GM12878 (cell line): ENCODE data around the gene SYCE1L.

ENCODE experiments used
- EP300 ChIP-seq, 2 experiments: fragments of 150-350 bp in 1 of 2; IDR thresholded peaks; 2 replicates each; pipeline ENCODE4 v1.6.1; 2011 to 2012; ENCODE audit warnings: low read depth in 2 of 2, low read length in 2 of 2, borderline replicate concordance in 1 of 2, improper control_type of control experiment in 1 of 2, inconsistent platforms in 1 of 2; ENCODE audit not compliant: control insufficient read depth in 1 of 2
- EZH2 ChIP-seq: IDR thresholded peaks from 2 replicates; pipeline ENCODE4 v1.6.1; 2012; ENCODE audit warnings: low read depth, mild to moderate bottlenecking, control low read depth, inconsistent platforms, low read length, borderline replicate concordance; ENCODE audit not compliant: control insufficient read depth
- MAX ChIP-seq: IDR thresholded peaks from 2 replicates; pipeline ENCODE4 v1.6.1; 2012; ENCODE audit warnings: low read depth, low read length, improper control_type of control experiment
- NFYA ChIP-seq: IDR thresholded peaks from 2 replicates; pipeline ENCODE4 v1.6.1; 2011; ENCODE audit warnings: low read depth, mild to moderate bottlenecking, low read length, improper control_type of control experiment, borderline replicate concordance
- POLR2A ChIP-seq: IDR thresholded peaks from 2 replicates; pipeline ENCODE4 v1.6.1; 2011; ENCODE audit warnings: low read depth, mild to moderate bottlenecking, low read length
- RAD21 ChIP-seq: IDR thresholded peaks from 2 replicates; pipeline ENCODE4 v1.6.1; 2011; ENCODE audit warnings: mild to moderate bottlenecking, low read depth, low read length, moderate library complexity; ENCODE audit not compliant: insufficient read depth

GRCh38 chr16:77211880-77212740 is 12.9 kb downstream of the SYCE1L start:
- TF ChIP-seq MAX (no peak), EP300 (IDR thresholded peaks at IDR 0.05; ENCODE audit: borderline replicate concordance in 1 of 2, control insufficient read depth in 1 of 2, low read depth in 2 of 2, low read length in 2 of 2) (no peak), POLR2A (peak; percentile 75), EZH2 (no peak), NFYA (no peak), RAD21 (no peak)
